Endometrial microvascular endothelial cells (primary cell): Measurements from ENCODE around the gene RBM8A. TPM values are rescaled to one million over a fixed set of nuclear protein-coding genes. Genes with fewer than 3 reads are reported as not detected.
"Not testable (repeated sequence)": the region's sequence is repeated elsewhere in the genome, so short reads cannot be mapped to it uniquely, and the experiment has no call there.

ENCODE experiments used
- in situ Hi-C: cut with HindIII; loops from 2 replicates; pipeline ENCODE4 v1.10.0; 2017; ENCODE audit warnings: low sequenced_read_pairs, low pct_unique_long_range_greater_than_20kb; ENCODE audit errors: inconsistent ontology term
- total RNA-seq: library from RNA; depleted of rRNA; stranded (reverse); fragments of >200 nt; gene quantifications from one replicate; pipeline ENCODE4 v1.2.3, GENCODE V29; 2015; ENCODE audit errors: inconsistent ontology term

The RBM8A gene
- total RNA-seq, 1 donor from 2014 or later: 224 TPM

DNA sequence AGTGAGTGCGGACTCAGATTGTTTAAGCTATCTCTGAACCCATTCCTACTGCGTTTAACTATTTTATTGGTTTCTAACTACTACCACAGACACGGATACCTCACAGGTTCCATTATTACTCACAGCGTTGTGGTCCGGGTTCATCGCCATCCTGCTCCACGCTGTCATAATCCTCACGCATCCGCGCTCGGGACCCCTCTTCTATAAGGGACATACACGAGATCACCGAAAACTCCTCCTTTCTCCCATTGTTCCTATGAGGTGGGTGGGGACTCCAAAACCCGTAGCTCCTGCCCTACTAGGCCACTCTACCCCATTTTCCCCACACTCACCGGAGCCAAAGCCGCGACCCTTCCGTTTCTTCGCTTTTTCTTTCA lies 610 bp downstream of the RBM8A start:
- in situ Hi-C loops: no loop called here

- in situ Hi-C loops: no loop called here
These were observed 5.0 kb downstream of the RBM8A start for GRCh38 chr1:145922266-145922665.

DNA sequence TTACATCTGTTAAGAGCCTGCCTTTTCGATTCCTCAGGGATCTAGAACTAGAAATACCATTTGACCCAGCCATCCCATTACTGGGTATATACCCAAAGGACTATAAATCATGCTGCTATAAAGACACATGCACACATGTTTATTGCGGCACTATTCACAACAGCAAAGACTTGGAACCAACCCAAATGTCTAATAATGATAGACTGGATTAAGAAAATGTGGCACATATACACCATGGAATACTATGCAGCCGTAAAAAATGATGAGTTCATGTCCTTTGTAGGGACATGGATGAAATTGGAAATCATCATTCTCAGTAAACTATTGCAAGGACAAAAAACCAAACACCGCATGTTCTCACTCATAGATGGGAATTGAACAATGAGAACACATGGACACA lies 7.0 kb downstream of the RBM8A start:
- in situ Hi-C loops: not testable (repeated sequence)

GRCh38 chr1:145918992-145919939 lies 8.0 kb downstream of the RBM8A start:
- in situ Hi-C loops: loop anchor here (10.0 kb wide), 1 partner anchor 46 kb away; the partner anchor contains the start of genes ANKRD34A and POLR3GL

GRCh38 chr1:145918144-145918991 lies 8.9 kb downstream of the RBM8A start, which contains the start of gene PEX11B:
TSS of gene PEX11B (minus strand) at chr1:145918717. CDS start at chr1:145918688, 29 bp downstream.
- in situ Hi-C loops: loop anchor here (10.0 kb wide), 1 partner anchor 46 kb away; the partner anchor contains the start of genes ANKRD34A and POLR3GL

GRCh38 chr1:145917595-145917994 lies 9.7 kb downstream of the RBM8A start:
- in situ Hi-C loops: loop anchor here (10.0 kb wide), 1 partner anchor 47 kb away; the partner anchor contains the start of genes ANKRD34A and POLR3GL

DNA sequence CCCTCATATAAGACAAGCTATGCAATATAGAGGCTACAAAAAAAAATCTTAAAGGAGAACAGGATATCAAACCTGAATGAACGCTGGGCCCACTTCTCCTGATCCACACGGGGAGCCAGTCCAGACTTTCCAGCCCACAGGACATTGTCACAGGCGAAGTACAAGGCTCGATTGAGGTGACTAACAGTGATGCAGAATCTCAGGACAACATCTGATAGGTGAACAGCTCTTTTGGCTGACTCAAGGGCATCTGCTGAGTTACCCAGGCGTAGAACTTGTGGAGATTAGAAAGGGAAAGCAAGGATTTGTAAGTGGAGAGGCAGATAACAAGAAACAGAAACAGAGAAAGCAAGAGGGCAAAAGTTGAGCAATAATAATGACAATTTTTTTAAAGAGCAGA lies 10.5 kb downstream of the RBM8A start:
- in situ Hi-C loops: loop anchor here (10.0 kb wide), 1 partner anchor 48 kb away; the partner anchor contains the start of genes ANKRD34A and POLR3GL

- in situ Hi-C loops: loop anchor here (10.0 kb wide), 1 partner anchor 53 kb away; the partner anchor contains the start of genes ANKRD34A and POLR3GL
These were observed 15.1 kb downstream of the RBM8A start for GRCh38 chr1:145912128-145912641.

DNA sequence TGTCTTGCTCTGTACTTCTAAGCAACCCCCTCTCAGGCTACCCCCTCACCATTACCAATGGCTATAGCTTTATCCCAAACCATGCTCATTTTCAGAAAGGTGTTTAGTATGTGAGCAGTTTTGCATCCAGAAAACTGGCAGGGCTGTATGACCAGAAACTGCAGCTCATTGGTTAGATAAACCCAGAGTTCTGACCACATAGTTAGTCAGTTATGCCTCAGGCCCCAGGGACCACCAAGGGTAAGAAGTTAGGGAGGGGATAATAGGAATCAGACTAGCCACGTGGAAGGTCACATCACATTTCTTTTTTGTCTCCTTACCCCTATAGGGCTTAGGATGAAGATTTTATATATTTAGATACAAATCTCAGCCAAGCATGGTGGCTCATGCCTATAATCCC lies 18.6 kb downstream of the RBM8A start:
- in situ Hi-C loops: no loop called here

DNA sequence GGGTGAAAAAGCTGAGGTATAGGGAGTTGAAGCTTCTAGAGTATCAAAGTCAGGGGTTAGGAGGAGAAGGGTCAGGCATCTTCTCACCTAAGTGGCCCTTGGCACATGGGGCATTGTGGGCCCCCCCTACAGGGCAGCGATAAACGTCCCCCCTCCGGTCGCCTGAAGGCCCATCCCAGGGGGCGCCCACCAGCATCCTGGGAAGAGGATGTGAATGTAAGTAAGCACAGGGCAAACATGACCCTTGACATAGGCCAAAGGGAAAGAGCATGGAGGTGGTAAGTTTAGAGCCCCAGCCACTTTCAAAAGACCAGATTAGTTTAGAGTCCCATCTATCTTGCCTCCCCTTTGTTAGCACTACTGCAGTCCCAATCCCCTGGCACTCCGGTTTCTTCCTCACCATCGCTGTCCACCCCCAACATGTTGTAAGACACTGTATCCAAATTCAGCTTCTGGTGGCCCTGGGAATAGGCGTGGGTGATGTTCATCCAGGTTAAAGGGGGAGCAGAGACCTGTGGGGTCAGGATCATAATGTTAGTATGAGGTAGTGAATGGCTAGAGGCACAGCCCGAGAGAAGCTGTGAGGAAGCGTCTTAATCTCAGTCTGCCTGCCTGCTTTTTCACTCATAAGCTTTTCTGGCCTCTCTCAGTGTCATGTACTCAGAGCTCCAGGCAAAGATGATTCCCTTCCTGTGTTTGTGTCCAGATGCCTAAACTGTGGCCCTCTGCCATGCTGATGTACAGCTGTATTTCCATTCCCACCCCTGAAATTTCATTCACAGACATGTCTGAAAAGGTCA lies 20.1 kb downstream of the RBM8A start:
- in situ Hi-C loops: no loop called here

- in situ Hi-C loops: no loop called here
These were observed 25.8 kb downstream of the RBM8A start for GRCh38 chr1:145901312-145902021.

GRCh38 chr1:145898756-145899155 lies 28.5 kb downstream of the RBM8A start:
- in situ Hi-C loops: no loop called here

- in situ Hi-C loops: no loop called here
These were observed 29.3 kb downstream of the RBM8A start for GRCh38 chr1:145897969-145898368.

DNA sequence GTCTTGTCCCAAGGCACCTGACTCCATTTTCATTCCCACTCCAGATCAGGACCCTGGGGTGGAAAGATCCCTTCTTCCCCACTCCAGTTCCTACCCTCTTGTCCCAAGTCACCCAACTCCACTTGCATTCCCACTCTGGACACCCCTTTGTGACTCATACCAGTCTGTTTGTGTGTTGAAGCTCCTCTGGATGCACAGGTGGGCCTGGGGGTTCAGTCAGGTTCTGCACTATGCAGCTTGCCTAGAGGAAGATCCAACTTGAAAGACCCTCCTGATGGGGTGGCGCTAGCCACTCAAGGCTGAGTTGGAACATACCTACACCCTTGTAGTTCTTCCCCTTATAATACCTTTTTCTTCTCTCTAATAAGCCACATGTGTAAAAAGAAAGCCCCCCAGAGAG lies 31.8 kb downstream of the RBM8A start:
- in situ Hi-C loops: no loop called here

DNA sequence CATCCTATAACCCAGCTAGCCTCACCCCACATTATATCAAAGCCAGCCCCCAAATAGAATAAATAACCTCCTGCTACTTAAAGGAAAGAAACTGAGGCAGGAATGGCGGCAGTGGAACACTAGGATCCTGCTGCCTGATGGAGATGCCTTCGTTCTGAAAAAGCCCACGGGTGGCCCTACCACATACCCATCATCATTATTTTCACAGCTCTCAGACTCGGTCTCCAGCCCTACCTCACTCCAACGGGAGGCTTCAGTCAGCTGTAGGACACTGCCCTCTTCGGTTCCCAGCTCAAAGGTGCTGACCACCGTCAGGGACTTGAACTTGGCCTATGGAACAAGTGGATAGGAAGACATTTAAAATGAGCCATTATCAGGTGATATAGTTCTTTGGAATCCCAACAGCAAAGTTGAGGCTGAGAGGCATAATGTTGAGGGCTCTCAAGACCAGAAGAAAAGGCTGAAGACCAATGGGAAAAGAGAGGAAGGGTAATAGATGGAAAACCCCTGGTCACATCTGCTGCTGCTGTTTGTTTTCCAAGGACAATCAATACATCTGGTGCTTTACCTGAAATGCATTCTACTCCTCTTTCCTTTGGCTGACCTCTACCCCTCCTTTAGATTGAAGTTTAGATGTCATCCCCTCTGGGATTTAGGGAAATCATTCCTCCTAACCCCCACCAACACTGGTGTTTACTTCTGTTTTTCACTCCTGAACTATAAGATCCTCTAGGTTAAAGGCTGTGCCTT lies 33.8 kb downstream of the RBM8A start:
- in situ Hi-C loops: no loop called here

- in situ Hi-C loops: no loop called here
These were observed 34.7 kb downstream of the RBM8A start for GRCh38 chr1:145892486-145893087.
